Cortex of kidney (tissue), 1 donor: ENCODE results near the gene SYT9.
"Not testable (repeated sequence)": the region's sequence is repeated elsewhere in the genome, so short reads cannot be mapped to it uniquely, and the experiment has no call there.

Source experiments
- DNase-seq: peaks from one replicate; lab custom pipeline; 2025; lab: John Stamatoyannopoulos, UW

SYT9 gene

DNA sequence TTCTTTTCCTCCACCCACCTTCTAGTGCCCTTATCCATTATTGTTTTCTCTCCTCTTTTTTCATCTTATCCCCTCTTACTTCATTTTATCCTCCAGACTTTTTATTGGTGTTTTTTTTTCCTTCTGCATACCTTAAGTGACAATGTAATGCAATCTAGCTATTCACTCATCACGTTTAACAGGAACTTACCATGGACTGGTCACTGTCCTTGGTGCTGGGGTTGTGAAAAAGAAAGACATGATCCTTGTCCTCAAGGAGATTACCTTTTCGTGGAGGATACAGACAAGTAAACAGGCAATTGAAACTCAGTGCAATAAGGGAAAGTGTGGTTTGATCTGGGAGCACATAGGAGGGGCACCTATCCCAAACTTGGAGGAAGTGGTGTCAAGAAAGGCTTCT, 20.7 kb downstream of the SYT9 start:
- no peak for DNase-seq

- no peak for DNase-seq
Measured at GRCh38 chr11:7275133-7275532, 23.4 kb downstream of the SYT9 start.

- DNase-seq: no peak
Measured at GRCh38 chr11:7278314-7278917, 26.7 kb downstream of the SYT9 start.

GRCh38 chr11:7279676-7280075, 28.0 kb downstream of the SYT9 start:
- no peak for DNase-seq

DNA sequence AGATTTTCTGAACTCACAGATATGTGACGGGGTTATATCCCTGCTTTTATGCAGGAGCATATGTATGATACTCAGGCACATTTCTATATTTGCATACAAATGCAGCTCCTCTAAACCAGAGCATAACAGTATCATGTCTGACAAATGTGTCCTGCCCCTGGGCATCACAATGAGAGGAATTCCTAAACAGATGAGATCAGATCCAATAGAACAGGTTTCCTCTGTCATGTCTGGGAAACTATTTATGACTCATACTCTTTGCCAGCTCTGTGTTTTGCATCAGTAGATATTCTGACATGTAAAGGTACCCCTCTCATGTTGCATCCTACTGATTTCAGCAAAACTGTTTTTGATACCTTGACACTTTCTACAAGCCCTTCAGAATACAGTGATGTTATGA, 29.4 kb downstream of the SYT9 start:
- no peak for DNase-seq

- DNase-seq: no peak
Measured at GRCh38 chr11:7281809-7282208, 30.1 kb downstream of the SYT9 start.

- DNase-seq: no peak
Measured at GRCh38 chr11:7286178-7286577, 34.5 kb downstream of the SYT9 start.

GRCh38 chr11:7291100-7291829, 39.6 kb downstream of the SYT9 start:
- no peak for DNase-seq

GRCh38 chr11:7292922-7293321, 41.2 kb downstream of the SYT9 start:
- no peak for DNase-seq

GRCh38 chr11:7299393-7299792, 47.7 kb downstream of the SYT9 start:
- no peak for DNase-seq

GRCh38 chr11:7300281-7300680, 48.6 kb downstream of the SYT9 start:
- DNase-seq: no peak

DNA sequence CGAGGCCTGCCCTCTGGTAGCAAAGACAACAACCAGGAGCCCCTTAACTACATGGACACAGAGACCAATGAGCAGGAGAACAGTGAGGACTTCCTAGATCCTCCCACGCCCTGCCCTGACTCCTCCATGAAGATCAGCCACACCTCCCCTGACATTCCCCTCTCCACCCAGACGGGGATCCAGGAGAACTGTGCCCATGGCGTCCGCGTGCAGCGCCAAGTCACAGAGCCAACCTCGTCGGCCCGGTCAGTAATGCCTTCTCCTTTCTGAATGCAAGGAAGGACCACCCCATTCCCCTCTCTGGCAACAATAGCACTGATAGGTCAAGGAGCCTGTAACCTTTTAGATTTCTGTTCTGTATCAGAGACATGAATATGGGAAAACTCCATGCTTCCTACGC, 51.4 kb downstream of the SYT9 start:
- DNase-seq: no peak

GRCh38 chr11:7306900-7307299, 55.2 kb downstream of the SYT9 start:
- no peak for DNase-seq

GRCh38 chr11:7307836-7308235, 56.1 kb downstream of the SYT9 start:
- no peak for DNase-seq

GRCh38 chr11:7311903-7312302, 60.2 kb downstream of the SYT9 start:
- DNase-seq: no peak

- no peak for DNase-seq
Measured at GRCh38 chr11:7314811-7315604, 63.3 kb downstream of the SYT9 start.

DNA sequence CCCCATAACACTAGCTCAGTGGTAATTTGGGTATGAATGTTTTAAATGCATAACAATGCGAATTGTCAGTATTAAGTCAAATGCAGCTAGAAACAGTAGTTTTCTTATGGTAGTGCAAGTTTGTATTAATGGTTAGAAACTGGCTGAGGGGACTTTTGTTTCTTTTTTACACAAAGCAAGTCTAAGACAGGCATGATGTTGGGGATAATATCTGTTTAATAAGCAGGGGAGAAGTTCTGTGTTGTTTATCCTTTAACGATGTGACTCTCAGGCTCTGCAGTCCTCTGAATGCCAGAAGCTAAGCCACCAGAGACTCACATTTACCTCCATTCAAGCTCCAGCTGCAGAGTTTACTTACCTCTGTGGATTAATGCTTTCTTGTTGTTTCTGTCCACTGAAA, 67.8 kb downstream of the SYT9 start:
- no peak for DNase-seq

- no peak for DNase-seq
Measured at GRCh38 chr11:7320306-7320705, 68.6 kb downstream of the SYT9 start.

- DNase-seq: no peak
Measured at GRCh38 chr11:7321473-7322450, 70.1 kb downstream of the SYT9 start.

GRCh38 chr11:7332451-7332850, 80.7 kb downstream of the SYT9 start:
- DNase-seq: no peak

GRCh38 chr11:7332962-7333361, 81.3 kb downstream of the SYT9 start:
- DNase-seq: no peak

GRCh38 chr11:7335442-7335841, 83.7 kb downstream of the SYT9 start:
- DNase-seq: not testable (repeated sequence)
